ENCODE data around the gene DEPDC5. TPM values are rescaled to one million over a fixed set of nuclear protein-coding genes. Genes with fewer than 3 reads are reported as not detected.

Gene DEPDC5
- total and polyA plus RNA-seq, 10 of the 15 experiments (the other 5 are each of a cell fraction or from before 2014, with no cell fraction given) = 3.0 to 38.9 (median 22.8) TPM

- TF ChIP-seq PAX5 (IDR thresholded peaks at IDR 0.05; ENCODE audit: borderline replicate concordance, low read depth, low read length) = 0 out of 2 replicates have a peak, but pooled peaks have one; percentile 30
- peak; percentile 32 for TF ChIP-seq SP1 (IDR thresholded peaks at IDR 0.05; ENCODE audit: low read depth, low read length)
- no peak for TF ChIP-seq NFYA (IDR thresholded peaks at IDR 0.05; ENCODE audit: borderline replicate concordance, low read depth, low read length)
- peak; percentile 55 for TF ChIP-seq MEF2B (IDR thresholded peaks at IDR 0.05; ENCODE audit: partially characterized antibody, poor library complexity, severe bottlenecking)
- peak; percentile 51 to 70; a peak in 2 of 4 replicates for TF ChIP-seq EP300 (IDR thresholded peaks at IDR 0.05; ENCODE audit: borderline replicate concordance in 1 of 2, control insufficient read depth in 1 of 2, low read depth in 2 of 2, low read length in 2 of 2)
- TF ChIP-seq BACH1 (IDR thresholded peaks at IDR 0.05; ENCODE audit: borderline replicate concordance) = 0 out of 2 replicates have a peak, but pooled peaks have one; percentile 53
- peak; percentile 73 for TF ChIP-seq BCL11A (IDR thresholded peaks at IDR 0.05; ENCODE audit: low read depth, low read length)
- TF ChIP-seq RELA (IDR thresholded peaks at IDR 0.05; ENCODE audit: borderline replicate concordance, partially characterized antibody) = peak; percentile 6
- TF ChIP-seq IRF4 (IDR thresholded peaks at IDR 0.05; ENCODE audit: low read depth, low read length) = peak; percentile 76; the same call in 1 of the 2 replicates
- no peak for TF ChIP-seq CEBPB (IDR thresholded peaks at IDR 0.05; ENCODE audit: borderline replicate concordance in 1 of 2, low read depth in 2 of 2, low read length in 2 of 2)
- TF ChIP-seq ATF7 (IDR thresholded peaks at IDR 0.05; ENCODE audit: low read depth) = no peak
- TF ChIP-seq, protein P1, sequence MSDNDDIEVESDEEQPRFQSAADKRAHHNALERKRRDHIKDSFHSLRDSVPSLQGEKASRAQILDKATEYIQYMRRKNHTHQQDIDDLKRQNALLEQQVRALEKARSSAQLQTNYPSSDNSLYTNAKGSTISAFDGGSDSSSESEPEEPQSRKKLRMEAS (IDR thresholded peaks at IDR 0.05; ENCODE audit: low read depth, low read length) = peak; percentile 31; the same call in 1 of the 2 replicates
- TF ChIP-seq NR2F1 (conservative IDR thresholded peaks at IDR 0.05) = peak; percentile 23; the same call in 1 of the 2 replicates
These were observed 163.6 kb downstream of the DEPDC5 start (continued) for GRCh38 chr22:31917227-31917921.
